ENCODE results near the gene CACNA1H. TPM values are rescaled to one million over a fixed set of nuclear protein-coding genes. Genes with fewer than 3 reads are reported as not detected.
"Not testable (repeated sequence)": the region's sequence is repeated elsewhere in the genome, so short reads cannot be mapped to it uniquely, and the experiment has no call there.

Gene CACNA1H
- total and polyA plus RNA-seq, 2 of the 8 experiments (the other 6 are each of a cell fraction or from before 2014, with no cell fraction given), result 14.0 to 28.7 TPM

DNA sequence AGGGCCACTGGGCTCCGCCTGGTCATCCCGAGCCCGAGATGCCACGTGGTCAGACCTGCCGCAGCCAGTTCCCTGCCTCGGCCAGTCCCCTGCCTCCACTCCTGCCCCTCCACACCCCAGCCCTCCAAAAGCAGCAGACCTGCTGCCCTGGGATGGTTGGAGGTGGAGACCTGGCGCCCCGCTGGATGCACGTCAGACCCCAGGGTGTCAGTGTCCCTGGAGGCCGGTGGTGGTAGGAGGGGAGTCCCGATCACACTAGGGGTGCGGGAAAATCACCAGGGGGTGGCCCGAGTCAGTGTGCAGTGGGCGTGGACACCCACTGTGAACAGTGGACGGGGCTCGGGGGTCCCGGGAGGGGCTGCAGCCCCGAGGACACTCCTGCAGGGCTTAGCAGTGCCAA lies 45.3 kb downstream of the CACNA1H start (continued):
- no peak for TF ChIP-seq GABPA (IDR thresholded peaks at IDR 0.05; ENCODE audit: borderline replicate concordance, insufficient read depth, low read length)

DNA sequence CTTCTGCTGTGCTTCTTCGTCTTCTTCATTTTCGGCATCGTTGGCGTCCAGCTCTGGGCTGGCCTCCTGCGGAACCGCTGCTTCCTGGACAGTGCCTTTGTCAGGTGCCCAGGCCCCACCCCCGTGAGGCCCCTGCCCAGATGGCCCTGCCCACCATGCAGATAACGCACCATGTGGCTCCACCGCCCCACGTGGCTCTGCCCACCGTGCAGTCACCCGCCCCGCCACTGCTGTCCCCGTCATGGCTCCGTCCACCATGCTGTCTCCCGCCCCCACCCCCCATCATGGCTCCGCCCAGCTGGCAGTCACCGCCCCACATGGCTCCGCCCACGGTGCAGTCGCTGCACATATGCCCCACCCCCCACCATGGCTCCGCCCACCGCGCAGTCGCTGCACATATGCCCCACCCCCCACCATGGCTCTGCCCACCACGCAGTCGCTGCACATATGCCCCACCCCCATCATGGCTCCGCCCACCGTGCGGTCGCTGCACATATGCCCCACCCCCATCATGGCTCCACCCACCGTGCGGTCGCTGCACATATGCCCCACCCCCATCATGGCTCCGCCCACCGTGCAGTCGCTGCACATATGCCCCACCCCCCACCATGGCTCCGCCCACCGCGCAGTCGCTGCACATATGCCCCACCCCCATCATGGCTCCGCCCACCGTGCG lies 45.9 kb downstream of the CACNA1H start:
- H2BK12ac ChIP-seq (ENCODE audit: low read depth, low read length); H3K4me1 ChIP-seq (replicated peaks in 1 of 4; ENCODE audit: control insufficient read depth in 3 of 4, insufficient read depth in 4 of 4, low read length in 3 of 4); H3K27me3 ChIP-seq (replicated peaks in 1 of 4; ENCODE audit: control insufficient read depth in 3 of 4, extremely low read depth in 1 of 4, insufficient read depth in 3 of 4, low read length in 3 of 4); H3K4me3 ChIP-seq (ENCODE audit: extremely low read depth in 1 of 4, insufficient read depth in 2 of 4, low read depth in 3 of 4, low read length in 4 of 4); H3K14ac ChIP-seq (ENCODE audit: insufficient read length); DNase-seq (ENCODE audit: low read depth in 1 of 2, low spot score in 2 of 2); H2AFZ ChIP-seq (ENCODE audit: low read length); CTCF ChIA-PET (ENCODE audit: partially characterized antibody); H2BK5ac ChIP-seq (ENCODE audit: low read depth, low read length); H2BK120ac ChIP-seq (replicated peaks; ENCODE audit: low read depth, low read length); H4K8ac ChIP-seq (ENCODE audit: extremely low read depth, insufficient read depth, low read length); H4K91ac ChIP-seq (replicated peaks; ENCODE audit: insufficient read length, low read length); H2AK5ac ChIP-seq (ENCODE audit: low read depth, low read length); H3K18ac ChIP-seq (ENCODE audit: extremely low read depth, low read length); H3K27ac ChIP-seq (ENCODE audit: low read depth, low read length); H2BK15ac ChIP-seq (ENCODE audit: low read length); H3K79me1 ChIP-seq (ENCODE audit: low read depth, low read length); H3K4me2 ChIP-seq (ENCODE audit: insufficient read depth in 1 of 2, low read depth in 2 of 2, low read length in 2 of 2); POLR2A ChIA-PET (ENCODE audit: partially characterized antibody); H3K23ac ChIP-seq (ENCODE audit: insufficient read length); H2BK20ac ChIP-seq (ENCODE audit: low read length); H3K79me2 ChIP-seq (ENCODE audit: control insufficient read depth in 1 of 2, insufficient read depth in 2 of 2, low read length in 2 of 2); FAIRE-seq; H3K9me3 ChIP-seq (ENCODE audit: insufficient read depth in 2 of 2, low read depth in 1 of 2, low read length in 1 of 2); H3K23me2 ChIP-seq (ENCODE audit: low read depth, low read length); H3K4ac ChIP-seq (replicated peaks; ENCODE audit: insufficient read length, low read depth, low read length); H3K56ac ChIP-seq (replicated peaks; ENCODE audit: insufficient read length, low read depth, low read length); H4K5ac ChIP-seq (ENCODE audit: insufficient read length, low read depth, low read length); H3K9ac ChIP-seq (replicated peaks in 1 of 4; ENCODE audit: extremely low read depth in 1 of 4, low read depth in 3 of 4, low read length in 3 of 4): not testable (repeated sequence)
- peaks cover 6 to 28% of the 10 kb centered on the region in 2 experiments for H4K20me1 ChIP-seq (replicated peaks in 1 of 2; ENCODE audit: control insufficient read depth in 1 of 2, insufficient read depth in 2 of 2, low read length in 2 of 2)
- peaks cover 0 to 20% (median 3%) of the 10 kb centered on the region in 4 experiments; a peak in 4 of 8 replicates for H3K36me3 ChIP-seq (ENCODE audit: control insufficient read depth in 2 of 4, insufficient read depth in 4 of 4, low read length in 3 of 4)
- WGBS, 2 experiments (ENCODE audit: extremely low coverage in 1 of 2, insufficient coverage in 1 of 2, insufficient read length in 1 of 2, insufficient replicate concordance in 2 of 2, low coverage in 1 of 2, low lambda C conversion rate in 2 of 2, missing lambda C conversion rate in 1 of 2), result 89% methylated on average over 8 of the region's 44 CpGs; no CpG with 5 or more reads in 1 of the 2 experiments
